Fibroblast of upper back skin (primary cell): ENCODE data around the gene ASH1L.
"Not testable (repeated sequence)": the region's sequence is repeated elsewhere in the genome, so short reads cannot be mapped to it uniquely, and the experiment has no call there.

Source experiments
- DNase-seq: peaks from one replicate; pipeline ENCODE4 v3.0.0-alpha.2; 2013

Gene ASH1L

GRCh38 chr1:155562581-155563376, at the start of gene ASH1L:
Gene ASH1L, minus strand, starts transcription at chr1:155562803. Its CDS starts 41,284 bp downstream, at chr1:155521519.
- peak; percentile 92 for DNase-seq

GRCh38 chr1:155610257-155610647, 47.6 kb upstream of the ASH1L start:
- DNase-seq, result not testable (repeated sequence)

GRCh38 chr1:155609515-155610256, 47.1 kb upstream of the ASH1L start, which contains the start of gene MSTO1:
Gene MSTO1, plus strand, starts transcription at chr1:155610218. Its CDS starts 31 bp downstream, at chr1:155610249.
- peak; percentile 98 for DNase-seq

GRCh38 chr1:155608888-155609225, 46.3 kb upstream of the ASH1L start:
- DNase-seq, result no peak

GRCh38 chr1:155607708-155608107, 45.1 kb upstream of the ASH1L start:
- no peak for DNase-seq

GRCh38 chr1:155599828-155600572, 37.4 kb upstream of the ASH1L start:
- not testable (repeated sequence) for DNase-seq

GRCh38 chr1:155598842-155599331, 36.3 kb upstream of the ASH1L start:
- DNase-seq, result peak; percentile 37

GRCh38 chr1:155596864-155597263, 34.3 kb upstream of the ASH1L start:
- no peak for DNase-seq

GRCh38 chr1:155595877-155596474, 33.4 kb upstream of the ASH1L start:
- DNase-seq, result not testable (repeated sequence)

GRCh38 chr1:155591770-155592169, 29.2 kb upstream of the ASH1L start:
- DNase-seq, result peak; percentile 69

GRCh38 chr1:155590516-155591247, 28.1 kb upstream of the ASH1L start:
- not testable (repeated sequence) for DNase-seq

GRCh38 chr1:155589282-155589681, 26.7 kb upstream of the ASH1L start:
- not testable (repeated sequence) for DNase-seq

GRCh38 chr1:155583846-155584245, 21.2 kb upstream of the ASH1L start:
- not testable (repeated sequence) for DNase-seq

- not testable (repeated sequence) for DNase-seq
These were observed 13.0 kb upstream of the ASH1L start for GRCh38 chr1:155575608-155576007.

GRCh38 chr1:155574077-155574476, 11.5 kb upstream of the ASH1L start:
- DNase-seq, result no peak

GRCh38 chr1:155570593-155570990, 8.0 kb upstream of the ASH1L start:
- no peak for DNase-seq

GRCh38 chr1:155569988-155570592, 7.5 kb upstream of the ASH1L start:
- DNase-seq, result peak; percentile 15

- not testable (repeated sequence) for DNase-seq
These were observed 897 bp upstream of the ASH1L start for GRCh38 chr1:155563377-155564022.

GRCh38 chr1:155561779-155562580, 623 bp downstream of the ASH1L start:
- not testable (repeated sequence) for DNase-seq

- DNase-seq, result no peak
These were observed 6.7 kb downstream of the ASH1L start for GRCh38 chr1:155555915-155556314.
